ENCODE measurements around the gene CCDC192. TPM values are rescaled to one million over a fixed set of nuclear protein-coding genes. Genes with fewer than 3 reads are reported as not detected.
"Not testable (repeated sequence)": the region's sequence is repeated elsewhere in the genome, so short reads cannot be mapped to it uniquely, and the experiment has no call there.

CCDC192 gene
- polyA plus RNA-seq, 4 donors, result 0.07 to 0.49 TPM; not detected in 2

GRCh38 chr5:127762412-127762811 lies 59.2 kb downstream of the CCDC192 start:
- 52 to 78% (median 73%) methylated on average over 3 of the region's 3 CpGs for whole genome bisulfite sequencing, 3 donors
- Histone ChIP-seq H3K36me3 (ENCODE audit: control insufficient read depth in 3 of 3, insufficient read depth in 2 of 3, low read depth in 1 of 3, low read length in 3 of 3) (no peaks in the 10 kb centered on the region), H3K4me3 (ENCODE audit: low read depth in 1 of 3, low read length in 3 of 3) (no peak overlapping the region), H3K27ac (ENCODE audit: low read depth in 1 of 3, low read length in 2 of 3) (no peak overlapping the region), H3K9me3 (ENCODE audit: control insufficient read depth in 2 of 2, insufficient read depth in 1 of 2, low read depth in 1 of 2, low read length in 1 of 2) (no peaks in the 10 kb centered on the region), H3K27me3 (ENCODE audit: control insufficient read depth in 3 of 3, insufficient read depth in 3 of 3, low read length in 3 of 3) (no peaks in the 10 kb centered on the region), H3K4me1 (ENCODE audit: control insufficient read depth in 3 of 3, insufficient read depth in 2 of 3, low read depth in 1 of 3, low read length in 2 of 3) (peaks cover 0 to 15% (median 7%) of the 10 kb centered on the region in 3 donors)
- FAIRE-seq, result no peak
- DNase-seq, result no peak

GRCh38 chr5:127766676-127767335 lies 63.6 kb downstream of the CCDC192 start:
- Histone ChIP-seq H3K36me3 (ENCODE audit: control insufficient read depth in 3 of 3, insufficient read depth in 2 of 3, low read depth in 1 of 3, low read length in 3 of 3) (no peaks in the 10 kb centered on the region), H3K27ac (ENCODE audit: low read depth in 1 of 3, low read length in 2 of 3) (no peak overlapping the region), H3K4me3 (ENCODE audit: low read depth in 1 of 3, low read length in 3 of 3) (no peak overlapping the region), H3K27me3 (ENCODE audit: control insufficient read depth in 3 of 3, insufficient read depth in 3 of 3, low read length in 3 of 3) (no peaks in the 10 kb centered on the region), H3K9me3 (ENCODE audit: control insufficient read depth in 2 of 2, insufficient read depth in 1 of 2, low read depth in 1 of 2, low read length in 1 of 2) (no peaks in the 10 kb centered on the region), H3K4me1 (ENCODE audit: control insufficient read depth in 3 of 3, insufficient read depth in 2 of 3, low read depth in 1 of 3, low read length in 2 of 3) (peaks cover 0 to 5% (median 0%) of the 10 kb centered on the region in 3 donors)
- 84 to 92% (median 90%) methylated on average over 2 of the region's 2 CpGs for WGBS, 3 donors
- DNase-seq, result no peak
- FAIRE-seq, result no peak

DNA sequence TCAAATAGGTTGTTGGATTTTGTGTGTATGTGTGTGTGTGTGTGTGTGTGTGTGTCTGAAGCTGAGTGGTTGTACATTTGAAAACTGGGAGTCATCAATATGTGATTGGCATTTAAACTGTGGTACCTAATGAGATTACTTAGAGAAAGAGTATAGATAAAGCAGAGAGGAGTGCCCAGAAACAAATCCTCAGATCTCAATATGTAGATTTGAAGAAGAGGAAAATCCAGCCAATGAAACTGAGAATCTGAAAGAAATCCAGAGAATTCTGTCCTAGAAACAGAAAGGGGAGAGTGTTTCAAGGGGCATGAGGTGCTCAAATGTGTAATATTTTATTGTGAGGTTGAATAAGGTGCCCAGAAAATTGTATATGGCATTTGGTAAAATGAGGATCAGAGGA lies 66.2 kb downstream of the CCDC192 start:
- H3K4me3 ChIP-seq (ENCODE audit: low read depth in 1 of 3, low read length in 3 of 3), result no peak overlapping the region
- H3K27me3 ChIP-seq (ENCODE audit: control insufficient read depth in 3 of 3, insufficient read depth in 3 of 3, low read length in 3 of 3), result no peaks in the 10 kb centered on the region
- no peaks in the 10 kb centered on the region for H3K36me3 ChIP-seq (ENCODE audit: control insufficient read depth in 3 of 3, insufficient read depth in 2 of 3, low read depth in 1 of 3, low read length in 3 of 3)
- H3K27ac ChIP-seq (ENCODE audit: low read depth in 1 of 3, low read length in 2 of 3), result no peak overlapping the region
- no peak for FAIRE-seq
- no peaks in the 10 kb centered on the region for H3K4me1 ChIP-seq (ENCODE audit: control insufficient read depth in 3 of 3, insufficient read depth in 2 of 3, low read depth in 1 of 3, low read length in 2 of 3)
- DNase-seq, result no peak
- no peaks in the 10 kb centered on the region for H3K9me3 ChIP-seq (ENCODE audit: control insufficient read depth in 2 of 2, insufficient read depth in 1 of 2, low read depth in 1 of 2, low read length in 1 of 2)

GRCh38 chr5:127770272-127770671 lies 67.1 kb downstream of the CCDC192 start:
- H3K27ac ChIP-seq (ENCODE audit: low read depth in 1 of 3, low read length in 2 of 3), result no peak overlapping the region
- no peak overlapping the region for H3K4me3 ChIP-seq (ENCODE audit: low read depth in 1 of 3, low read length in 3 of 3)
- FAIRE-seq (no peak), DNase-seq (no peak)
- H3K4me1 ChIP-seq (ENCODE audit: control insufficient read depth in 3 of 3, insufficient read depth in 2 of 3, low read depth in 1 of 3, low read length in 2 of 3), result no peaks in the 10 kb centered on the region
- H3K27me3 ChIP-seq (ENCODE audit: control insufficient read depth in 3 of 3, insufficient read depth in 3 of 3, low read length in 3 of 3), result no peaks in the 10 kb centered on the region
- no peaks in the 10 kb centered on the region for H3K36me3 ChIP-seq (ENCODE audit: control insufficient read depth in 3 of 3, insufficient read depth in 2 of 3, low read depth in 1 of 3, low read length in 3 of 3)
- H3K9me3 ChIP-seq (ENCODE audit: control insufficient read depth in 2 of 2, insufficient read depth in 1 of 2, low read depth in 1 of 2, low read length in 1 of 2), result peaks cover 0 to under 1% of the 10 kb centered on the region in 2 donors

- Histone ChIP-seq H3K27ac (ENCODE audit: low read depth in 1 of 3, low read length in 2 of 3) (no peak overlapping the region), H3K9me3 (ENCODE audit: control insufficient read depth in 2 of 2, insufficient read depth in 1 of 2, low read depth in 1 of 2, low read length in 1 of 2) (peaks cover 0 to 19% of the 10 kb centered on the region in 2 donors), H3K4me1 (ENCODE audit: control insufficient read depth in 3 of 3, insufficient read depth in 2 of 3, low read depth in 1 of 3, low read length in 2 of 3) (no peaks in the 10 kb centered on the region), H3K4me3 (ENCODE audit: low read depth in 1 of 3, low read length in 3 of 3) (no peak overlapping the region), H3K36me3 (ENCODE audit: control insufficient read depth in 3 of 3, insufficient read depth in 2 of 3, low read depth in 1 of 3, low read length in 3 of 3) (no peaks in the 10 kb centered on the region), H3K27me3 (ENCODE audit: control insufficient read depth in 3 of 3, insufficient read depth in 3 of 3, low read length in 3 of 3) (no peaks in the 10 kb centered on the region)
- DNase-seq (no peak), FAIRE-seq (no peak)
- WGBS, 3 donors, result 70 to 89% (median 81%) methylated on average over 1 of the region's 1 CpG
Observed at GRCh38 chr5:127772531-127772930, 69.3 kb downstream of the CCDC192 start.

GRCh38 chr5:127774221-127774620 lies 71.0 kb downstream of the CCDC192 start:
- H3K36me3 ChIP-seq (ENCODE audit: control insufficient read depth in 3 of 3, insufficient read depth in 2 of 3, low read depth in 1 of 3, low read length in 3 of 3), result no peaks in the 10 kb centered on the region
- peaks cover 0 to 22% of the 10 kb centered on the region in 2 donors for H3K9me3 ChIP-seq (ENCODE audit: control insufficient read depth in 2 of 2, insufficient read depth in 1 of 2, low read depth in 1 of 2, low read length in 1 of 2)
- H3K4me3 ChIP-seq (ENCODE audit: low read depth in 1 of 3, low read length in 3 of 3), result no peak overlapping the region
- no peak overlapping the region for H3K27ac ChIP-seq (ENCODE audit: low read depth in 1 of 3, low read length in 2 of 3)
- WGBS, 3 donors, result 79 to 91% (median 85%) methylated on average over 2 of the region's 2 CpGs
- no peaks in the 10 kb centered on the region for H3K4me1 ChIP-seq (ENCODE audit: control insufficient read depth in 3 of 3, insufficient read depth in 2 of 3, low read depth in 1 of 3, low read length in 2 of 3)
- FAIRE-seq, result no peak
- no peak for DNase-seq
- no peaks in the 10 kb centered on the region for H3K27me3 ChIP-seq (ENCODE audit: control insufficient read depth in 3 of 3, insufficient read depth in 3 of 3, low read length in 3 of 3)

GRCh38 chr5:127776477-127776876 lies 73.3 kb downstream of the CCDC192 start:
- Histone ChIP-seq H3K27ac (ENCODE audit: low read depth in 1 of 3, low read length in 2 of 3) (no peak overlapping the region), H3K9me3 (ENCODE audit: control insufficient read depth in 2 of 2, insufficient read depth in 1 of 2, low read depth in 1 of 2, low read length in 1 of 2) (peaks cover 0 to 22% of the 10 kb centered on the region in 2 donors), H3K27me3 (ENCODE audit: control insufficient read depth in 3 of 3, insufficient read depth in 3 of 3, low read length in 3 of 3) (no peaks in the 10 kb centered on the region), H3K4me1 (ENCODE audit: control insufficient read depth in 3 of 3, insufficient read depth in 2 of 3, low read depth in 1 of 3, low read length in 2 of 3) (no peaks in the 10 kb centered on the region), H3K4me3 (ENCODE audit: low read depth in 1 of 3, low read length in 3 of 3) (no peak overlapping the region), H3K36me3 (ENCODE audit: control insufficient read depth in 3 of 3, insufficient read depth in 2 of 3, low read depth in 1 of 3, low read length in 3 of 3) (no peaks in the 10 kb centered on the region)
- WGBS, 3 donors, result 96 to 99% (median 99%) methylated on average over 4 of the region's 4 CpGs
- no peak for FAIRE-seq
- DNase-seq, result no peak

DNA sequence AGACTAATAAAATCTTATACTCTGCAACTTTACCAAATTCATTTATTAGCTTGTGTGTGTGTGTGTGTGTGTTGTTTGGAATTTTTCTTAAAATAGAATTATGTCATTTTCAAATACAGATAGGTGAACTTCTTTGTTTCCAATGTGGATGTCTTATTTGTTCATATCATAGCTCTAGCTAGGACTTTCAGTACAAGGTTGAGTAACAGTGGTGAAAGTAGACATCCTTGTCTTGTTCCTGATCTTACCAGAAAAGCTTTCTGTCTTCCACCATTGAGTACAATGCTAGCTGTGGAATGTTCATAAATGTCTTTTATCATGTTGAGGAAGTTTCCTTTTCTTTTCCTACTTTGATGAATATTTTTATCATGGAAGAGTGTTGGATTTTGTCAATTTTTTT lies 74.8 kb downstream of the CCDC192 start:
- FAIRE-seq, result no peak
- no peaks in the 10 kb centered on the region for H3K4me1 ChIP-seq (ENCODE audit: control insufficient read depth in 3 of 3, insufficient read depth in 2 of 3, low read depth in 1 of 3, low read length in 2 of 3)
- DNase-seq, result no peak
- no peaks in the 10 kb centered on the region for H3K27me3 ChIP-seq (ENCODE audit: control insufficient read depth in 3 of 3, insufficient read depth in 3 of 3, low read length in 3 of 3)
- H3K27ac ChIP-seq (ENCODE audit: low read depth in 1 of 3, low read length in 2 of 3), result no peak overlapping the region
- peaks cover 0 to 22% of the 10 kb centered on the region in 2 donors for H3K9me3 ChIP-seq (ENCODE audit: control insufficient read depth in 2 of 2, insufficient read depth in 1 of 2, low read depth in 1 of 2, low read length in 1 of 2)
- H3K36me3 ChIP-seq (ENCODE audit: control insufficient read depth in 3 of 3, insufficient read depth in 2 of 3, low read depth in 1 of 3, low read length in 3 of 3), result no peaks in the 10 kb centered on the region
- H3K4me3 ChIP-seq (ENCODE audit: low read depth in 1 of 3, low read length in 3 of 3), result no peak overlapping the region

DNA sequence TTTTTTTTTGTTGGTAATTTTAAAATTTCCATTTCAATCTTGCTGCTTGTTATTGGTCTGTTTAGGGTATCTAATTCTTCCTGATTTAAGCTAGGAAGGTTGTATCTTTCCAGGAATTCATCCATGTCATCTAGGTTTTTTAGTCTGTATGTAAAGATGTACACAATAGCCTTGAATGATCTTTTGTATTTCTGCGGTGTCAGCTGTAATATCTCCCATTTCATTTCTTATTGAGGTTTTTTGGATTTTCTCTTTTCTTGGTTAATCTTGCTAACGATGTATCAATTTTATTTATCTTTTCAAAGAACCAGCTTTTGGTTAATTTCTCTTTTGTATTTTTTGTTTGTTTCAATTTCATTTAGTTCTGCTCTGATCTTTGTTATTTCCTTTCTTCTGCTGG lies 79.3 kb downstream of the CCDC192 start:
- FAIRE-seq; H3K27ac ChIP-seq (ENCODE audit: low read depth in 1 of 3, low read length in 2 of 3); H3K9me3 ChIP-seq (ENCODE audit: control insufficient read depth in 2 of 2, insufficient read depth in 1 of 2, low read depth in 1 of 2, low read length in 1 of 2); H3K36me3 ChIP-seq (ENCODE audit: control insufficient read depth in 3 of 3, insufficient read depth in 2 of 3, low read depth in 1 of 3, low read length in 3 of 3); H3K4me3 ChIP-seq (ENCODE audit: low read depth in 1 of 3, low read length in 3 of 3); H3K27me3 ChIP-seq (ENCODE audit: control insufficient read depth in 3 of 3, insufficient read depth in 3 of 3, low read length in 3 of 3); DNase-seq; H3K4me1 ChIP-seq (ENCODE audit: control insufficient read depth in 3 of 3, insufficient read depth in 2 of 3, low read depth in 1 of 3, low read length in 2 of 3): not testable (repeated sequence)
- 94 to 98% (median 97%) methylated on average over 2 of the region's 2 CpGs for WGBS, 3 donors

All from small intestine (tissue), 7 donors.